ENCODE data around the gene SRPRB. TPM values are rescaled to one million over a fixed set of nuclear protein-coding genes. Genes with fewer than 3 reads are reported as not detected.
A peak's percentile ranks its signal among the peaks of the same experiment; 100 is the strongest.

The SRPRB gene
- total RNA-seq, 1 experiment from 2014 or later: 61.0 TPM

DNA sequence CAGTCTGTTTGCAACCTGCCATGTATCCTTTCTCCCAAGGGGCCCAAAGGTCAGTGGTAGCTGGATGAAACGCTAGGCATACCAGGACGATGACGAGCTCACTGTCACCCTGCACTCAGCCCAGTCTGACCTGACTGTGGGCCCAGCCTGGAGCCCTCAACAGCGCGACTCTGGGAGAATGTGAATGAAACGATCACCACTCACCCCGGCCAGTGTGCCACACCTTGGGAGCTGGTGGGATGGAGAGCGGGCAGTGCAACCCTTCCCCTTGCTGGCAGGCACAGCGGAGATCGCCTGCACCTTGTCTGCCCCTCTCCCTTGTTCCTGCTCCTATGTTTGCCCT, 27.2 kb downstream of the SRPRB start:
- no peaks in the 10 kb centered on the region for H3K79me2 ChIP-seq (ENCODE audit: insufficient read depth, low read length)
- TF ChIP-seq TCF7L2 (IDR thresholded peaks at IDR 0.05; ENCODE audit: borderline replicate concordance, extremely low read depth, insufficient read depth, insufficient read length): no peak
- 0 out of 6 replicates have a peak, but pooled peaks of 1 of the 3 experiments have one; percentile 3 for TF ChIP-seq CTCF (IDR thresholded peaks at IDR 0.05 in 2 of 3, conservative IDR thresholded peaks at IDR 0.05 in 1 of 3; ENCODE audit: borderline replicate concordance in 1 of 3, insufficient read depth in 1 of 3, low read depth in 2 of 3, low read length in 2 of 3)
- no peak overlapping the region for H2AFZ ChIP-seq (ENCODE audit: low read depth, low read length, poor library complexity, severe bottlenecking)
- intact Hi-C loops (cut with micrococcal nuclease): no loop called here
- H3K36me3 ChIP-seq (ENCODE audit: control insufficient read depth in 1 of 2, insufficient read depth in 2 of 2, low read length in 2 of 2): no peaks in the 10 kb centered on the region
- H3K9me2 ChIP-seq (ENCODE audit: insufficient read depth): no peaks in the 10 kb centered on the region
- no peak overlapping the region for H3K4me3 ChIP-seq (replicated peaks in 1 of 2; ENCODE audit: low read depth in 1 of 2, low read length in 2 of 2)
- H3K9ac ChIP-seq (ENCODE audit: low read length): no peak overlapping the region
- H3K27ac ChIP-seq (ENCODE audit: low read depth, low read length): no peak overlapping the region
- no peaks in the 10 kb centered on the region for H3K27me3 ChIP-seq (ENCODE audit: insufficient read depth, low read length)
- ATAC-seq (no peak), DNase-seq (ENCODE audit: low read depth, low spot score) (no peak)
- ChIA-PET RAD21 (ENCODE audit: low non-redundant PET in 1 of 2, low total read pairs in 2 of 2, uncharacterized antibody in 2 of 2, unreplicated experiment in 2 of 2) (interaction anchor here in 1 of 2 experiments (0.5 kb wide), 1 partner anchor 410 kb away, joined by 3 read pairs; no protein-coding TSS in a partner anchor), CTCF (no interaction called here), POLR2A (no interaction called here)
- H3K4me1 ChIP-seq (ENCODE audit: control insufficient read depth in 1 of 2, insufficient read depth in 2 of 2, low read length in 2 of 2): no peaks in the 10 kb centered on the region
- H4K20me1 ChIP-seq (ENCODE audit: insufficient read depth): no peaks in the 10 kb centered on the region
- H3K9me3 ChIP-seq (ENCODE audit: control insufficient read depth in 1 of 2, insufficient read depth in 1 of 2, low read depth in 1 of 2, low read length in 2 of 2): no peaks in the 10 kb centered on the region
- H3K4me2 ChIP-seq (ENCODE audit: low read length): no peak overlapping the region
- no TSS peak for BruUV-seq (replicated peaks)

DNA sequence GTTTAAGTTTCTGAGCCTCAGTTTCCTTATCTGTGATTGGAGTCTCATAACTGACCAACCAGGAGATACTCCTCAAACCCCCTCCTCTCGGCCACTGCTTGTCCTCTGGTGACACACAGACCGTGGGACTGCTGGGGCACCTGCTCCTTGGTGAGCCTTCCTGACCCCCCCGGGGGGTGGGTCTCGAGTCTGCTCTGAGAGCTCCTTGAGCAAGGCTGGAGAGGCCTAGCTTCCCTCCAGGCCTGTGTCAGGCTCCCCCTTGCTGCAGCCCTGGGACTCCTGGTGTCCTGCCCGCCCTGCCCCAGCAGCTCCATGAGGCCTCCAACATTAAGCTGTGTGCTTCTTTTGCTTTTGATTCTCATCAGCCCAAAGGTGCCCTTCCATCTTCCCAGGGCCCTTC, 27.7 kb downstream of the SRPRB start:
- no peaks in the 10 kb centered on the region for H3K27me3 ChIP-seq (ENCODE audit: insufficient read depth, low read length)
- no peaks in the 10 kb centered on the region for H4K20me1 ChIP-seq (ENCODE audit: insufficient read depth)
- no peaks in the 10 kb centered on the region for H3K4me1 ChIP-seq (ENCODE audit: control insufficient read depth in 1 of 2, insufficient read depth in 2 of 2, low read length in 2 of 2)
- H3K9ac ChIP-seq (ENCODE audit: low read length): no peak overlapping the region
- ChIA-PET POLR2A (no interaction called here), RAD21 (ENCODE audit: low non-redundant PET in 1 of 2, low total read pairs in 2 of 2, uncharacterized antibody in 2 of 2, unreplicated experiment in 2 of 2) (no interaction called here), CTCF (no interaction called here)
- H3K79me2 ChIP-seq (ENCODE audit: insufficient read depth, low read length): no peaks in the 10 kb centered on the region
- intact Hi-C loops (cut with micrococcal nuclease): no loop called here
- H2AFZ ChIP-seq (ENCODE audit: low read depth, low read length, poor library complexity, severe bottlenecking): no peak overlapping the region
- BruUV-seq (replicated peaks): no TSS peak
- H3K4me2 ChIP-seq (ENCODE audit: low read length): no peak overlapping the region
- TF ChIP-seq EGR1 (IDR thresholded peaks at IDR 0.05; ENCODE audit: low read depth): no peak
- no peak for TF ChIP-seq SRF (IDR thresholded peaks at IDR 0.05; ENCODE audit: low read depth)
- no peak for TF ChIP-seq POLR2A (IDR thresholded peaks at IDR 0.05; ENCODE audit: borderline replicate concordance, extremely low read depth, insufficient read depth, insufficient read length)
- no peak for TF ChIP-seq SIN3A (IDR thresholded peaks at IDR 0.05; ENCODE audit: low read depth)
- TF ChIP-seq, protein P1, sequence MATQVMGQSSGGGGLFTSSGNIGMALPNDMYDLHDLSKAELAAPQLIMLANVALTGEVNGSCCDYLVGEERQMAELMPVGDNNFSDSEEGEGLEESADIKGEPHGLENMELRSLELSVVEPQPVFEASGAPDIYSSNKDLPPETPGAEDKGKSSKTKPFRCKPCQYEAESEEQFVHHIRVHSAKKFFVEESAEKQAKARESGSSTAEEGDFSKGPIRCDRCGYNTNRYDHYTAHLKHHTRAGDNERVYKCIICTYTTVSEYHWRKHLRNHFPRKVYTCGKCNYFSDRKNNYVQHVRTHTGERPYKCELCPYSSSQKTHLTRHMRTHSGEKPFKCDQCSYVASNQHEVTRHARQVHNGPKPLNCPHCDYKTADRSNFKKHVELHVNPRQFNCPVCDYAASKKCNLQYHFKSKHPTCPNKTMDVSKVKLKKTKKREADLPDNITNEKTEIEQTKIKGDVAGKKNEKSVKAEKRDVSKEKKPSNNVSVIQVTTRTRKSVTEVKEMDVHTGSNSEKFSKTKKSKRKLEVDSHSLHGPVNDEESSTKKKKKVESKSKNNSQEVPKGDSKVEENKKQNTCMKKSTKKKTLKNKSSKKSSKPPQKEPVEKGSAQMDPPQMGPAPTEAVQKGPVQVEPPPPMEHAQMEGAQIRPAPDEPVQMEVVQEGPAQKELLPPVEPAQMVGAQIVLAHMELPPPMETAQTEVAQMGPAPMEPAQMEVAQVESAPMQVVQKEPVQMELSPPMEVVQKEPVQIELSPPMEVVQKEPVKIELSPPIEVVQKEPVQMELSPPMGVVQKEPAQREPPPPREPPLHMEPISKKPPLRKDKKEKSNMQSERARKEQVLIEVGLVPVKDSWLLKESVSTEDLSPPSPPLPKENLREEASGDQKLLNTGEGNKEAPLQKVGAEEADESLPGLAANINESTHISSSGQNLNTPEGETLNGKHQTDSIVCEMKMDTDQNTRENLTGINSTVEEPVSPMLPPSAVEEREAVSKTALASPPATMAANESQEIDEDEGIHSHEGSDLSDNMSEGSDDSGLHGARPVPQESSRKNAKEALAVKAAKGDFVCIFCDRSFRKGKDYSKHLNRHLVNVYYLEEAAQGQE (IDR thresholded peaks at IDR 0.05; ENCODE audit: low read depth): no peak
- no peak for TF ChIP-seq EZH2phosphoT487 (IDR thresholded peaks at IDR 0.05; ENCODE audit: borderline replicate concordance)
- TF ChIP-seq FOSL1 (IDR thresholded peaks at IDR 0.05; ENCODE audit: low read depth): no peak
- DNase-seq (ENCODE audit: low read depth, low spot score) (no peak), ATAC-seq (no peak)
- H3K27ac ChIP-seq (ENCODE audit: low read depth, low read length): no peak overlapping the region
- no peaks in the 10 kb centered on the region for H3K9me2 ChIP-seq (ENCODE audit: insufficient read depth)
- H3K9me3 ChIP-seq (ENCODE audit: control insufficient read depth in 1 of 2, insufficient read depth in 1 of 2, low read depth in 1 of 2, low read length in 2 of 2): no peaks in the 10 kb centered on the region
- H3K36me3 ChIP-seq (ENCODE audit: control insufficient read depth in 1 of 2, insufficient read depth in 2 of 2, low read length in 2 of 2): no peaks in the 10 kb centered on the region
- no peak overlapping the region for H3K4me3 ChIP-seq (replicated peaks in 1 of 2; ENCODE audit: low read depth in 1 of 2, low read length in 2 of 2)
